Right hindlimb (tissue), 1 donor: Measurements from ENCODE around the gene MUC4.
"Not testable (repeated sequence)": the region's sequence is repeated elsewhere in the genome, so short reads cannot be mapped to it uniquely, and the experiment has no call there.

Experiments used
- DNase-seq: peaks from one replicate; pipeline ENCODE4 v3.0.0-alpha.2; 2018

MUC4 gene

GRCh38 chr3:195714380-195715011, 97.2 kb downstream of the MUC4 start:
- no peak for DNase-seq

- not testable (repeated sequence) for DNase-seq
Measured at GRCh38 chr3:195713150-195713549, 98.6 kb downstream of the MUC4 start.

- not testable (repeated sequence) for DNase-seq
Measured at GRCh38 chr3:195712535-195712910, 99.2 kb downstream of the MUC4 start.

GRCh38 chr3:195711813-195712534, 99.8 kb downstream of the MUC4 start:
- DNase-seq, result no peak

GRCh38 chr3:195711091-195711812, 100.5 kb downstream of the MUC4 start:
- DNase-seq, result not testable (repeated sequence)

- DNase-seq, result not testable (repeated sequence)
Measured at GRCh38 chr3:195710126-195710905, 101.4 kb downstream of the MUC4 start.

GRCh38 chr3:195709676-195710085, 102.0 kb downstream of the MUC4 start:
- no peak for DNase-seq

GRCh38 chr3:195708626-195709481, 102.9 kb downstream of the MUC4 start:
- no peak for DNase-seq

- no peak for DNase-seq
Measured at GRCh38 chr3:195708061-195708460, 103.7 kb downstream of the MUC4 start.

GRCh38 chr3:195705081-195705991, 106.4 kb downstream of the MUC4 start:
- DNase-seq, result no peak

GRCh38 chr3:195704433-195704999, 107.2 kb downstream of the MUC4 start:
- DNase-seq, result no peak

- no peak for DNase-seq
Measured at GRCh38 chr3:195703776-195704175, 108.0 kb downstream of the MUC4 start.

GRCh38 chr3:195701042-195701915, 110.5 kb downstream of the MUC4 start:
- no peak for DNase-seq

- DNase-seq, result no peak
Measured at GRCh38 chr3:195700319-195700718, 111.4 kb downstream of the MUC4 start.

- no peak for DNase-seq
Measured at GRCh38 chr3:195699860-195700259, 111.9 kb downstream of the MUC4 start.

- no peak for DNase-seq
Measured at GRCh38 chr3:195699388-195699771, 112.3 kb downstream of the MUC4 start.

GRCh38 chr3:195698647-195699387, 112.9 kb downstream of the MUC4 start:
- DNase-seq, result no peak

GRCh38 chr3:195698325-195698646, 113.4 kb downstream of the MUC4 start:
- DNase-seq, result no peak
